ENCODE results near the gene MOBP.

Gene MOBP

GRCh38 chr3:39540162-39540921, 72.9 kb downstream of the MOBP start:
- H3K9ac ChIP-seq (ENCODE audit: low read length in 2 of 2), result no peak overlapping the region
- no peaks in the 10 kb centered on the region for H3K4me1 ChIP-seq (ENCODE audit: control insufficient read depth, insufficient read depth, low read length)
- no peaks in the 10 kb centered on the region for H3K27me3 ChIP-seq (ENCODE audit: control insufficient read depth in 1 of 2, insufficient read depth in 2 of 2, low read length in 2 of 2)
- no peaks in the 10 kb centered on the region for H3K9me3 ChIP-seq (ENCODE audit: control insufficient read depth in 2 of 2, low read length in 2 of 2)
- H3K36me3 ChIP-seq (ENCODE audit: control insufficient read depth in 2 of 2, insufficient read depth in 2 of 2, low read length in 2 of 2), result no peaks in the 10 kb centered on the region
- no peak overlapping the region for H3K4me3 ChIP-seq (ENCODE audit: low read length in 2 of 2)
- no peak overlapping the region for H3K27ac ChIP-seq (ENCODE audit: low read length)

DNA sequence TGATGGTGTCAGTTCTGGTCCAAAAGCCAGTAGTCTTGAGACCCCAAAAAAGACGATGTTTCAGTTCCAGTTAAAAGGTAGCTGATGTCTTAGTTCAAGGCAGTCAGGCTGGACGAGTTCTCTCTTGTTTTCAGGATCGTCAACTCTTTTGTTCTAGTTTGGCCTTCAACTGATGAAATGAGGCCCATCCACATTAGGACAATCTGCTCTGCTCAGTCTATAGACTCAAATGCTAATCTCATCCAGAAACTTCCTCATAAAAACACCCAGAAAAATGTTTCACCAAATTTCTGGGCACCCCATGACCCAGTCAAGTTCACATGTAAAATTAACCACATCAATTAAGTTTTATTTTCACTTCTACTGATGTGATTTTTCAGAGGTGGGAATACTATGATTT, 74.0 kb downstream of the MOBP start:
- H3K36me3 ChIP-seq (ENCODE audit: control insufficient read depth in 2 of 2, insufficient read depth in 2 of 2, low read length in 2 of 2), result no peaks in the 10 kb centered on the region
- no peaks in the 10 kb centered on the region for H3K27me3 ChIP-seq (ENCODE audit: control insufficient read depth in 1 of 2, insufficient read depth in 2 of 2, low read length in 2 of 2)
- H3K9ac ChIP-seq (ENCODE audit: low read length in 2 of 2), result no peak overlapping the region
- H3K4me1 ChIP-seq (ENCODE audit: control insufficient read depth, insufficient read depth, low read length), result no peaks in the 10 kb centered on the region
- no peaks in the 10 kb centered on the region for H3K9me3 ChIP-seq (ENCODE audit: control insufficient read depth in 2 of 2, low read length in 2 of 2)
- no peak overlapping the region for H3K4me3 ChIP-seq (ENCODE audit: low read length in 2 of 2)
- no peak overlapping the region for H3K27ac ChIP-seq (ENCODE audit: low read length)

- H3K27me3 ChIP-seq (ENCODE audit: control insufficient read depth in 1 of 2, insufficient read depth in 2 of 2, low read length in 2 of 2), result no peaks in the 10 kb centered on the region
- H3K36me3 ChIP-seq (ENCODE audit: control insufficient read depth in 2 of 2, insufficient read depth in 2 of 2, low read length in 2 of 2), result no peaks in the 10 kb centered on the region
- H3K9me3 ChIP-seq (ENCODE audit: control insufficient read depth in 2 of 2, low read length in 2 of 2), result no peaks in the 10 kb centered on the region
- H3K9ac ChIP-seq (ENCODE audit: low read length in 2 of 2), result no peak overlapping the region
- H3K4me3 ChIP-seq (ENCODE audit: low read length in 2 of 2), result no peak overlapping the region
- H3K4me1 ChIP-seq (ENCODE audit: control insufficient read depth, insufficient read depth, low read length), result no peaks in the 10 kb centered on the region
- no peak overlapping the region for H3K27ac ChIP-seq (ENCODE audit: low read length)
Observed at GRCh38 chr3:39541917-39542329, 74.4 kb downstream of the MOBP start.

- H3K27ac ChIP-seq (ENCODE audit: low read length), result no peak overlapping the region
- no peak overlapping the region for H3K4me3 ChIP-seq (ENCODE audit: low read length in 2 of 2)
- H3K4me1 ChIP-seq (ENCODE audit: control insufficient read depth, insufficient read depth, low read length), result no peaks in the 10 kb centered on the region
- no peaks in the 10 kb centered on the region for H3K36me3 ChIP-seq (ENCODE audit: control insufficient read depth in 2 of 2, insufficient read depth in 2 of 2, low read length in 2 of 2)
- no peaks in the 10 kb centered on the region for H3K9me3 ChIP-seq (ENCODE audit: control insufficient read depth in 2 of 2, low read length in 2 of 2)
- H3K9ac ChIP-seq (ENCODE audit: low read length in 2 of 2), result no peak overlapping the region
- no peaks in the 10 kb centered on the region for H3K27me3 ChIP-seq (ENCODE audit: control insufficient read depth in 1 of 2, insufficient read depth in 2 of 2, low read length in 2 of 2)
Observed at GRCh38 chr3:39542588-39542988, 75.1 kb downstream of the MOBP start.

- Histone ChIP-seq H3K27ac (ENCODE audit: low read length) (no peak overlapping the region), H3K9ac (ENCODE audit: low read length in 2 of 2) (no peak overlapping the region), H3K4me1 (ENCODE audit: control insufficient read depth, insufficient read depth, low read length) (no peaks in the 10 kb centered on the region), H3K9me3 (ENCODE audit: control insufficient read depth in 2 of 2, low read length in 2 of 2) (no peaks in the 10 kb centered on the region), H3K4me3 (ENCODE audit: low read length in 2 of 2) (no peak overlapping the region), H3K36me3 (ENCODE audit: control insufficient read depth in 2 of 2, insufficient read depth in 2 of 2, low read length in 2 of 2) (no peaks in the 10 kb centered on the region), H3K27me3 (ENCODE audit: control insufficient read depth in 1 of 2, insufficient read depth in 2 of 2, low read length in 2 of 2) (no peaks in the 10 kb centered on the region)
Observed at GRCh38 chr3:39548282-39548681, 80.8 kb downstream of the MOBP start.

GRCh38 chr3:39550354-39551051, 83.0 kb downstream of the MOBP start:
- Histone ChIP-seq H3K4me3 (ENCODE audit: low read length in 2 of 2) (no peak overlapping the region), H3K9me3 (ENCODE audit: control insufficient read depth in 2 of 2, low read length in 2 of 2) (no peaks in the 10 kb centered on the region)

More at GRCh38 chr3:39550354-39551051, 83.0 kb downstream of the MOBP start:
- Histone ChIP-seq H3K27me3 (ENCODE audit: control insufficient read depth in 1 of 2, insufficient read depth in 2 of 2, low read length in 2 of 2) (no peaks in the 10 kb centered on the region), H3K36me3 (ENCODE audit: control insufficient read depth in 2 of 2, insufficient read depth in 2 of 2, low read length in 2 of 2) (no peaks in the 10 kb centered on the region), H3K4me1 (ENCODE audit: control insufficient read depth, insufficient read depth, low read length) (no peaks in the 10 kb centered on the region), H3K9ac (ENCODE audit: low read length in 2 of 2) (no peak overlapping the region), H3K27ac (ENCODE audit: low read length) (no peak overlapping the region)

Data from stomach smooth muscle (tissue), 2 donors.